OCI-LY1 (cell line): Measurements from ENCODE around the gene MXI1.
"Not testable (repeated sequence)": the region's sequence is repeated elsewhere in the genome, so short reads cannot be mapped to it uniquely, and the experiment has no call there.

Experiments used
- CTCF ChIP-seq: fragments of 200-600 bp; sonication (generic), shearing (Covaris generic); IDR thresholded peaks from 2 replicates; pipeline ENCODE4 v1.5.1; 2017; ENCODE audit warnings: mild to moderate bottlenecking, antibody characterized with exemption, low read length, moderate library complexity, mixed read lengths
- EZH2 ChIP-seq: fragments of 200-600 bp; sonication (generic), shearing (Covaris generic); IDR thresholded peaks from 2 replicates; pipeline ENCODE4 v1.8.0; 2017; ENCODE audit warnings: borderline replicate concordance, mixed run types, mild to moderate bottlenecking, antibody characterized with exemption, low read length, moderate library complexity, mixed read lengths

- TF ChIP-seq CTCF, EZH2: not testable (repeated sequence)
Measured at GRCh38 chr10:110247833-110248232, 40.4 kb downstream of the MXI1 start.
